K562 (cell line): ENCODE measurements around the gene MDK. TPM values are rescaled to one million over a fixed set of nuclear protein-coding genes. Genes with fewer than 3 reads are reported as not detected.

Source experiments
- FOXM1 ChIP-seq, 2 experiments: fragments of 450-650 bp in 1 of 2; sonication (generic) in 1 of 2; formaldehyde crosslinking in 1 of 2; IDR thresholded peaks; 2 replicates each; pipeline versions ENCODE4 v1.6.1 to v1.9.0; 2017 to 2022; ENCODE audit warnings: low read depth in 2 of 2, mild to moderate bottlenecking in 2 of 2, missing genetic modification reagents in 1 of 2, moderate library complexity in 1 of 2
- HCFC1 ChIP-seq: IDR thresholded peaks from 2 replicates; pipeline ENCODE4 v1.6.1; 2012; ENCODE audit warnings: low read depth, low read length, improper control_type of control experiment
- HLTF ChIP-seq: fragments of 450-650 bp; IDR thresholded peaks from 2 replicates; pipeline ENCODE4 v1.6.1; 2016
- NFYB ChIP-seq: IDR thresholded peaks from 2 replicates; pipeline ENCODE4 v1.6.1; 2011; ENCODE audit warnings: mild to moderate bottlenecking, moderate library complexity; ENCODE audit not compliant: insufficient read length; ENCODE audit errors: extremely low read depth
- POLR2B ChIP-seq: fragments of 450-650 bp; IDR thresholded peaks from 2 replicates; pipeline ENCODE4 v1.6.1; 2018; ENCODE audit warnings: low read depth; ENCODE audit not compliant: partially characterized antibody
- RAD21 ChIP-seq, 2 experiments: fragments of 250-450 bp in 1 of 2; fragments of 450-650 bp in 1 of 2; sonication (Bioruptor Pico) in 1 of 2; formaldehyde crosslinking in 1 of 2; IDR thresholded peaks in 1 of 2; conservative IDR thresholded peaks in 1 of 2; 2 replicates each; pipeline versions ENCODE4 v1.4.0 to v1.8.0; 2020 to 2022; ENCODE audit warnings: mild to moderate bottlenecking in 2 of 2, moderate library complexity in 1 of 2
- RBFOX2 ChIP-seq: fragments of 200-400 bp; formaldehyde crosslinking; IDR thresholded peaks from 2 replicates; pipeline ENCODE4 v1.6.1; 2017; ENCODE audit warnings: low read depth, mild to moderate bottlenecking, low read length, moderate library complexity
- SAP30 ChIP-seq: fragments of 200-600 bp; sonication (generic); IDR thresholded peaks from 2 replicates; pipeline ENCODE4 v1.6.1; 2012; ENCODE audit warnings: borderline replicate concordance, low read depth, mild to moderate bottlenecking, moderate library complexity, low read length, control low read depth, inconsistent platforms; ENCODE audit not compliant: insufficient read depth, poor library complexity, severe bottlenecking
- TAF1 ChIP-seq: IDR thresholded peaks from 2 replicates; pipeline ENCODE4 v1.6.1; 2011; ENCODE audit warnings: mild to moderate bottlenecking, low read length, moderate library complexity; ENCODE audit not compliant: insufficient read depth, control insufficient read depth, severe bottlenecking; ENCODE audit errors: extremely low read depth
- ZFP36 ChIP-seq: fragments of 150-350 bp; IDR thresholded peaks from 2 replicates; pipeline ENCODE4 v1.6.1; 2018; ENCODE audit warnings: low read length, low read depth; ENCODE audit not compliant: partially characterized antibody
- ZNF134 ChIP-seq: fragments of 250-450 bp; sonication (Bioruptor Pico); conservative IDR thresholded peaks from 2 replicates; pipeline ENCODE4 v1.4.0; 2020
- ZNF165 ChIP-seq: fragments of 250-450 bp; sonication (Bioruptor Pico); IDR thresholded peaks from 2 replicates; pipeline ENCODE4 v1.4.0; 2020; ENCODE audit warnings: borderline replicate concordance
- ZNF263 ChIP-seq: sonication (generic); formaldehyde crosslinking; IDR thresholded peaks from 2 replicates; pipeline ENCODE4 v1.8.0; 2022; ENCODE audit warnings: mild to moderate bottlenecking, missing genetic modification reagents, borderline replicate concordance
- ZNF347 ChIP-seq: fragments of 450-650 bp; formaldehyde crosslinking; IDR thresholded peaks from 2 replicates; pipeline ENCODE4 v1.4.0; 2020; ENCODE audit warnings: low read depth, mild to moderate bottlenecking, moderate library complexity
- polyA plus RNA-seq, 8 experiments: library from polyadenylated mRNA; depleted of rRNA in 4 of 8; stranded (reverse) in 5 of 8; unstranded in 3 of 8; fragments of >200 nt; fragmentation: Nextera tagmentation in 2 of 8; fragmentation: Illumina TruSeq in 1 of 8; extraction: Ambion mirVana in 2 of 8; extraction: Trizol in 1 of 8; gene quantifications; 2 replicates each; pipeline versions ENCODE4 v1.2.1 to v1.2.3, GENCODE V29; 2011 to 2014; ENCODE audit warnings: inconsistent platforms in 1 of 8, missing spikeins in 1 of 8
- total RNA-seq, 7 experiments: library from RNA; depleted of rRNA in 6 of 7; stranded (reverse); fragments of >200 nt in 6 of 7; fragmentation: Illumina TruSeq in 2 of 7; extraction: Trizol in 2 of 7; gene quantifications; 2 replicates each; pipeline versions ENCODE4 v1.2.1 to v1.2.3, GENCODE V29; 2011 to 2021; ENCODE audit warnings: low replicate concordance in 1 of 7
- TF ChIP-seq, protein P1 (sequence below): fragments of 150-350 bp; IDR thresholded peaks from 2 replicates; pipeline ENCODE4 v1.6.1; 2014; ENCODE audit warnings: low read depth, mild to moderate bottlenecking, low read length, borderline replicate concordance
- TF ChIP-seq, protein P2 (sequence below): sonication (generic); formaldehyde crosslinking; IDR thresholded peaks from 2 replicates; pipeline ENCODE4 v1.8.0; 2022; ENCODE audit warnings: missing genetic modification reagents, mild to moderate bottlenecking, borderline replicate concordance
- TF ChIP-seq, protein P3 (sequence below): fragments of 200-400 bp; formaldehyde crosslinking; IDR thresholded peaks from 2 replicates; pipeline ENCODE4 v1.6.1; 2017; ENCODE audit warnings: mild to moderate bottlenecking, low read depth, low read length, moderate library complexity

MDK gene
- total and polyA plus RNA-seq, 9 of the 15 experiments (the other 6 are each of a cell fraction or from before 2014, with no cell fraction given) = 20.7 to 700 (median 350) TPM

DNA sequence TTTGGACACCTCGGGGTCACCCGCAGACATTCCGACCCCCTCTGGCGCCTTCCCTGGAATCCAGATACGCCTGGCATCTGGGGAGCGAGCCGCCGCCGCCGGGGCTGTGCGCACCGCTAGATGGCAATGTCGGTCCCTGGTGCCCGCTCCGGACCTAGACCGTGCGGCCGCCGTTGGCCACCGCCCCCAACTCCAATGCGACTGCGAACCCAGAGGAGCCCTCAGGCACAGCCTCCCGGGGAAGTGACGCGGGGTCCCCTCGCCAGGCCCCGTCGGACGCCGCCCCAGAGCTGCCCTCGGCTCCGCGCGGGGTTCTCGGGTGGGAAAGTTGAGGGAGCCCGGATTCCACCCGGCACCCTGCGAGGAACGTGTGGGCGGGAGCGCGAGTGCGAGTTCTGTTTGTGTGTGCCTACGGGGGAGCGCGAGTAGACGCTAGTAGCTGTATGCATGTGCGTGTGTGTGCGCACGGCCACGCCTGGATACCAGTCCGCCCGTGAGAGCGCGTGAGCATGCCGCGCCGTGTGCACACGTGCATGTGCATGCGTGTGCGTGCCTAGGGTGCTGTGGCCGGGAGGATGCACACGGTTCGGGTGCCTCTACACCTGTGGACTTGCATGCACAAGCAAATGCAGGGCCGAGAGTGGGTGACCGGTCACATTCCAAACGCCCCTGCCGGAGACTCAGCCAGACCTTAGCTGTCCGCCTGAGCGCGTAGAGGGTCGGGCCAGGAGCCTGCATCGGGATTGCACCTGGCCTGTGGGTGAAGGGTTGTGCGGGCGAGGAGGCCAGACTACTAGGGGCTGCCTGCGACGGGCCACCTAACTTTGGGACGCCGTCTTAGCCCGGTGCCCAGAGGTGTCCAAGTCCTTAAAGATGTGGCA, 8.2 kb downstream of the MDK start (continued):
- TF ChIP-seq, protein P1, sequence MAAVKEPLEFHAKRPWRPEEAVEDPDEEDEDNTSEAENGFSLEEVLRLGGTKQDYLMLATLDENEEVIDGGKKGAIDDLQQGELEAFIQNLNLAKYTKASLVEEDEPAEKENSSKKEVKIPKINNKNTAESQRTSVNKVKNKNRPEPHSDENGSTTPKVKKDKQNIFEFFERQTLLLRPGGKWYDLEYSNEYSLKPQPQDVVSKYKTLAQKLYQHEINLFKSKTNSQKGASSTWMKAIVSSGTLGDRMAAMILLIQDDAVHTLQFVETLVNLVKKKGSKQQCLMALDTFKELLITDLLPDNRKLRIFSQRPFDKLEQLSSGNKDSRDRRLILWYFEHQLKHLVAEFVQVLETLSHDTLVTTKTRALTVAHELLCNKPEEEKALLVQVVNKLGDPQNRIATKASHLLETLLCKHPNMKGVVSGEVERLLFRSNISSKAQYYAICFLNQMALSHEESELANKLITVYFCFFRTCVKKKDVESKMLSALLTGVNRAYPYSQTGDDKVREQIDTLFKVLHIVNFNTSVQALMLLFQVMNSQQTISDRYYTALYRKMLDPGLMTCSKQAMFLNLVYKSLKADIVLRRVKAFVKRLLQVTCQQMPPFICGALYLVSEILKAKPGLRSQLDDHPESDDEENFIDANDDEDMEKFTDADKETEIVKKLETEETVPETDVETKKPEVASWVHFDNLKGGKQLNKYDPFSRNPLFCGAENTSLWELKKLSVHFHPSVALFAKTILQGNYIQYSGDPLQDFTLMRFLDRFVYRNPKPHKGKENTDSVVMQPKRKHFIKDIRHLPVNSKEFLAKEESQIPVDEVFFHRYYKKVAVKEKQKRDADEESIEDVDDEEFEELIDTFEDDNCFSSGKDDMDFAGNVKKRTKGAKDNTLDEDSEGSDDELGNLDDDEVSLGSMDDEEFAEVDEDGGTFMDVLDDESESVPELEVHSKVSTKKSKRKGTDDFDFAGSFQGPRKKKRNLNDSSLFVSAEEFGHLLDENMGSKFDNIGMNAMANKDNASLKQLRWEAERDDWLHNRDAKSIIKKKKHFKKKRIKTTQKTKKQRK = no peak
- TF ChIP-seq RBFOX2 (peak; percentile 27; the same call in 1 of the 2 replicates), HLTF (no peak), NFYB (no peak), ZNF263 (0 out of 2 replicates have a peak, but pooled peaks have one; percentile 17), ZNF134 (no peak), ZNF347 (CRISPR knock-in tag) (no peak), POLR2B (no peak), RAD21 (CRISPR knock-in tag; conservative IDR thresholded peaks at IDR 0.05 in 1 of 2, IDR thresholded peaks at IDR 0.05 in 1 of 2) (peak; percentile 69 to 83), FOXM1 (IDR thresholded peaks at IDR 0.05; ENCODE audit: low read depth) (no peak), FOXM1 (CRISPR knock-in tag; IDR thresholded peaks at IDR 0.05; ENCODE audit: low read depth) (peak; percentile 80; the same call in 1 of the 2 replicates), SAP30 (peak; percentile 22), TAF1 (no peak), HCFC1 (no peak), ZNF165 (CRISPR knock-in tag) (no peak), ZFP36 (no peak)
- TF ChIP-seq, protein P2, sequence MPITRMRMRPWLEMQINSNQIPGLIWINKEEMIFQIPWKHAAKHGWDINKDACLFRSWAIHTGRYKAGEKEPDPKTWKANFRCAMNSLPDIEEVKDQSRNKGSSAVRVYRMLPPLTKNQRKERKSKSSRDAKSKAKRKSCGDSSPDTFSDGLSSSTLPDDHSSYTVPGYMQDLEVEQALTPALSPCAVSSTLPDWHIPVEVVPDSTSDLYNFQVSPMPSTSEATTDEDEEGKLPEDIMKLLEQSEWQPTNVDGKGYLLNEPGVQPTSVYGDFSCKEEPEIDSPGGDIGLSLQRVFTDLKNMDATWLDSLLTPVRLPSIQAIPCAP = no peak
- TF ChIP-seq, protein P3, sequence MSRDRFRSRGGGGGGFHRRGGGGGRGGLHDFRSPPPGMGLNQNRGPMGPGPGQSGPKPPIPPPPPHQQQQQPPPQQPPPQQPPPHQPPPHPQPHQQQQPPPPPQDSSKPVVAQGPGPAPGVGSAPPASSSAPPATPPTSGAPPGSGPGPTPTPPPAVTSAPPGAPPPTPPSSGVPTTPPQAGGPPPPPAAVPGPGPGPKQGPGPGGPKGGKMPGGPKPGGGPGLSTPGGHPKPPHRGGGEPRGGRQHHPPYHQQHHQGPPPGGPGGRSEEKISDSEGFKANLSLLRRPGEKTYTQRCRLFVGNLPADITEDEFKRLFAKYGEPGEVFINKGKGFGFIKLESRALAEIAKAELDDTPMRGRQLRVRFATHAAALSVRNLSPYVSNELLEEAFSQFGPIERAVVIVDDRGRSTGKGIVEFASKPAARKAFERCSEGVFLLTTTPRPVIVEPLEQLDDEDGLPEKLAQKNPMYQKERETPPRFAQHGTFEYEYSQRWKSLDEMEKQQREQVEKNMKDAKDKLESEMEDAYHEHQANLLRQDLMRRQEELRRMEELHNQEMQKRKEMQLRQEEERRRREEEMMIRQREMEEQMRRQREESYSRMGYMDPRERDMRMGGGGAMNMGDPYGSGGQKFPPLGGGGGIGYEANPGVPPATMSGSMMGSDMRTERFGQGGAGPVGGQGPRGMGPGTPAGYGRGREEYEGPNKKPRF = no peak
